Middle frontal gyrus (tissue), 1 donor: ENCODE measurements around the gene GRIN2C.

Experiments
- DNase-seq: peaks from one replicate; pipeline ENCODE4 v3.0.0-alpha.2; 2015; ENCODE audit warnings: low spot score; ENCODE audit errors: extremely low spot score

The GRIN2C gene

DNA sequence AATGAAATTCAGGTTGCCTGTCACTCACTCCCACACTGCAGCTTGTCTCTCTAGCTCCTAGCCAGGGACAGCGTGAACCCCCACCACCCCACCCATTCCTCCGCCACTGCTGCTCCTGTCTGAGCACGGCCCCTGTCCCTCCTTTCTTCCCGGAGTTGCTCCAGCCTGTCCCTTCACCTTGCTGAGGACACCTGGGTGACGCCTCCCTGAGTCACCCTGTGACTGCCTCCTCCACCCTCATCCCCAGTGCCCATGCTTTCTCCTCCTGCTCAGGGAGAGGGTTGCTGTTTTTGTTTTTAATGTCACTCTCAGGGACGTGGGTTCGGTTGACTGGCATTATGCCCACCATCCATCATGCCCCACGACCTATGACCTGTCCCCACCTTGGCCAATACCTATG, 57.8 kb downstream of the GRIN2C start:
- no peak for DNase-seq

DNA sequence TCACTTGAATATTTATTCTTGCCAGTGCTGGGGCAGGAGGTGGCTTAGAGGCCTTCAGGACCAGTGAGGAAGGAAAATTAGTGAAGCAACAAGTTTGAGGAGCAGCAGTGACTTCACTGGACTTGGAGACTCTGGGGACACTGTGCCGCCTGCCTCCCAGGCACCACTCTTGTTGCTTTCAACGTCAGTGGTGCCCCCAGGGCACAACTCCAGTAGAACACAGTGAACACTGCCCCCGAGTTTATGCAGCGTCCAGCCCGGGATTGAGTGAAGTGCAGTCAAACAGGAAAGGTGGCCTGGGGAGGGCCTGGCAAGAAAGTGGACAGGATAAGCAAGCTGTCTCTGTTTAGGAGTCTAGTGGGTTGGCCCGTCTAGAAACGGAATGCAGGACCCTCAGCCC, 59.2 kb downstream of the GRIN2C start:
- DNase-seq, result no peak

DNA sequence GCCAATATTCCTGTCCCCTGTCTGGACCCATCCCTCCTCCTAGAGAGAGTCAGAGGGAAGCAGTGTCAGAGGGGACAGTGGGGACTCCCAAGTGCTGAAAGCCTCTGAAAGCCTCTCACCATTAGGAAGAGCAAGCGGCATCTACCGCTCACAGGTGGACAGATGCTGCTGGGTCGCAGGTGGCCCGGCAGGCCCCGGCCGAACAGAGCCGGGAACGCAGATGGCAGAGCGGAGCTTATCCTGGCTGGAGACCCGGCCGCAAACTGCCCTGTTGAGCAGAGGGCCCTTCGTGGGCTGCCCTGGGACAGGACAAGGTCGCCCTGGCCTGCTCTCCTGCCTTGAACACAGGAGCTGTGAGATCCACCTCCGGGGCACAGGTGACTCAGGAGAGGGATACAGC, 60.6 kb downstream of the GRIN2C start:
- no peak for DNase-seq

DNA sequence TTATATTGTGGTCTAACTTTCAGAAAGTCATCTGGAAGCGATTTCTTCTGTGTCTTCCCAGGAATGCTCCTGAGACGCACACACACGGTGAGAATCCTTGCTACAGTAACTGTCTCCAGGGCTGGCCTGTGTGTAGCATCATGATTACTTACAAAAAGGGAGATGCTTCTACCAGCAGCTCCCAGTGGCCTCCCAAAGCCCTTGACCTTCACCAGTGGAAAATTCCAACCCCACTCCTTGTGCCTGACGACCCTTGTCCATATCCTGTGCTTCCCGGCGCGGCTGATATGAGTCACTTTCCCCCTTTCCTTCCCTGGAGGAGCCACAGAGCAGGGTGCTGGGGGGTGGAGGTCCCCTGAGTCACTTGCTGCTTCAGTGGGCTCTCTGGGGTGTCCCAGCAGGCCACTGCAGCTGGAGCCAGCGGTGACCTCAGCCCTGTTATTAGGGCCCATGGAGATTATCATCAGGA, 61.4 kb downstream of the GRIN2C start:
- no peak for DNase-seq

DNA sequence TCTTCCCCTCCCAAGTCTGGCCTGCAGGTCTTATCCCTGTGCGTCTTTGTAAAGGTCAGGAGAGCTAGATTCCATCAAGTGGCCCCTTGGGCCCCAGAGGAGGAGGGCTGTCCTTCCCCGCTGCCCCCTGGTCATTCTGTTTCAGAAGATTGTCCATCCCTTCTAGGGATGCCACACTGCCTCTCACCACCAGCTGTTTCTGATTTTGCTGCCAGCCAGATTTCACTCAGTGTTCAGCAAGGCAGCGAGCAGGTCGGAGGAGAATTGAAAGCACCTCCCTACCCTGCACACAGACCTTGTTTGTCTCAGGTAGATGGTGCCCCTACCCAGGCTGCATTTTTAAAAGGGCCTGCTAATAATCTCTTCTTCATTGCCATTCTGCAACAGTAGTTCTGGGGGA, 61.9 kb downstream of the GRIN2C start:
- DNase-seq, result no peak

DNA sequence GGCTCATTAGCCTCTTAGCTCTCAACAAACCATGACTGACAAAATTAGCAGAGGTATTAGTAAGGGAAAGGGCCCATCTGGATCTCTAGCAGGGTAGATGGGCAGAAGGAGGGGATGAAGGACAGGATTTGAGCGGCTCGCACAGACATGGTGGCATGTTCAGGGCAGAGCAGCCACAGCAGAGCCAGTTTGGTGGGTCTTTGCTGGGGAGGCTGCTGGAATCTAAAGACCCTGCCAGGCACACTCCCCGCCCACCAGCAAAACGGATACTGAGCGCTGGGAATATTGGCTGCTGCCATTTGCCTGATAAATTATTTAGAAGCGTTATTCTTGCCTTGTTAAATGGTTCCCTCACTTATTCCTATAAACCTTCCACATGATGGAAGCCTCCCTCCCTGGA, 62.8 kb downstream of the GRIN2C start:
- no peak for DNase-seq

DNA sequence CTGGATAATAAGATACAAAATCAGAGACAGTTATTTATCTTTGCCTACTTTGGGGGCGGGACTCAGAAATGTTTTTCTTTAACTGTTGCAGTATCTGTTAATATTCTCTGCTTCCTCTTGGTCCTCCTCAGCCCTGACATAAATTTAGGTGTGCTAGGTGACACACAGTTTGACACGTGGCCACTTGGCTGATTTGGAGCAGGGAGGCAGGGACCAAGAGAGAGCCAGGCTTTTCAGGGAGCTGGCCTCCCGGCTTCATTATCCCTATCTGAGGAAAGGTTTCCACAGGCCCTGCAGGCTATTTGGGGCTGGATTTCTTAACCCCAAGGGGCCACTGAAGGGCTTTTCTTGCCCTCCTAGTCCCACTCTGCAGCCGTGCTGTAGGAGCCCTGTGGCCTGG, 63.5 kb downstream of the GRIN2C start:
- no peak for DNase-seq

DNA sequence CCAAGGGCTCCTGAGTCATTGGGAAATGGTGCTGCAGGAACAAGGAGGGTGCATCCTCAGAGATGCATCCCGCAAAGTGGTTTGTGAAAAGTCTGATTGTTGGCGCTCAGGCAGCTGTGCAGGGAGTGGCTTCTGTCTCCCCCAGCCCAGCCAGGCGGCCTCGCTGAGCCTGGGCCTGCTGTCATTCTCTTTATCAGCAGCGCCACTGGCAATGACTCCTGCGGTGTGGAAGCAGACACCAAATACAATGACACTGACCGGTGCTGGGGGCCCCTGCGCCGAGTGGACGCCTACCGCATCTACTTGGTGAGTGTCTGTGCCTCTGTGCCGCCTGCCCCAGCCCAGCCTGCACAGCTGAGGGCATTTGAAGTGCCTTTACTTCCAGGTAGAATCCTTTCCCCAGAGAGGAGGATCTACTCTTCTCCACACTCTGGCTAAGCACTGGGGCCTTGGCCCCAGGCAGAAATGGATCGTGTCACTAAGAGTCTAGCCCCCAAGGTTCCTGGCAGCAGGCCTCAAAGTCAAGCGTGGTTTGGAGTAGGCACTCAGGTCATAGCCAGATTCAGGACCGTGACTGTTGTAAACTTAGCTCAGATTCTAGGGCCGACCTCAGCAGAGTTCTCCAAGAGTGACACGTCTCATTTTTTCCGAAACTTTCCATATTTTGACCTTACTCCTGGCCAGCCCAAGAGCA, 64.2 kb downstream of the GRIN2C start:
- no peak for DNase-seq

DNA sequence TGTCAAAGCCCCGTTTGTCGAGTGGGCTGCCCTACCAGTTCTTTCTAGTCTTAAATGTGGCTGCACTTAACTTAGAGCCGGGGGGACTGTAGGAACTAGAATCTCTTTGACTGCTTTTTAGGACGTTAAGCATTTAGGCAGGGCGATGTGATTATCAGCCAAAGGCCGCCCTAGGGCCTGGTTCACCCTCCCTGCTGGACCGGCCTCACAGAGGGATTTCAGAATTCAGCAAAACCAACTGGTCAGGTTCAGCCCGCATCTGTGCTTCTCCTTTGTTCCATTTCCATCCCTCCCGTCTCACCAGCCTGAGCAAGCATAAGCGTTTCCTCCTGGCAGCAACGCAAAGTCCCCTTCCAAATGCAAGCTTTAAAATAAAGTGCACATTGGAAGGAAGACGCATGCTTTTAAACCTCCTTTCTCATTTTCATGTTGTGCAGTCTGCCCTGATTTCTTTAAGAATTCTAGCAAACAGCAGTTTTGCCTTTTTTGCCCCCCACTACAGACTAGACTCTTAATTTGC, 67.0 kb downstream of the GRIN2C start:
- DNase-seq, result no peak
